Thyroid gland (tissue), 4 donors: Measurements from ENCODE around the gene MIER3. TPM values are rescaled to one million over a fixed set of nuclear protein-coding genes. Genes with fewer than 3 reads are reported as not detected.
"Not testable (repeated sequence)": the region's sequence is repeated elsewhere in the genome, so short reads cannot be mapped to it uniquely, and the experiment has no call there.

Experiments used
- DNase-seq, 2 donors: peaks; one replicate each; pipeline ENCODE4 v3.0.0-alpha.2; 2019
- H3K27ac ChIP-seq, 3 donors: fragments of 200-600 bp; sonication (generic); 1 replicate in 2 of 3; 2 replicates in 1 of 3; pipeline ENCODE4 v1.5.1; 2016 to 2019; ENCODE audit warnings: mild to moderate bottlenecking in 1 of 3, moderate library complexity in 1 of 3
- H3K27me3 ChIP-seq: fragments of 200-600 bp; sonication (generic); one replicate; pipeline ENCODE4 v1.5.1; 2019
- H3K36me3 ChIP-seq, 2 donors: fragments of 200-600 bp; sonication (generic); one replicate each; pipeline ENCODE4 v1.5.1; 2016 to 2019
- H3K4me1 ChIP-seq, 2 donors: fragments of 200-600 bp; sonication (generic); one replicate each; pipeline ENCODE4 v1.5.1; 2017 to 2019
- H3K4me3 ChIP-seq, 3 donors: fragments of 200-600 bp; sonication (generic); replicated peaks in 1 of 3; 1 replicate in 2 of 3; 2 replicates in 1 of 3; pipeline ENCODE4 v1.5.1; 2016; ENCODE audit warnings: mild to moderate bottlenecking in 1 of 3
- H3K9me3 ChIP-seq: fragments of 200-600 bp; sonication (generic); one replicate; pipeline ENCODE4 v1.5.1; 2017
- POLR2A ChIP-seq, 2 donors: fragments of 450-650 bp; IDR thresholded peaks; one replicate each; pipeline ENCODE4 v1.6.1; 2017; ENCODE audit warnings: antibody characterized with exemption in 2 of 2, mild to moderate bottlenecking in 2 of 2, moderate library complexity in 1 of 2
- WGBS, 2 donors: methylation state at CpG; one replicate each; pipeline ENCODE4 v1.1.5; 2017; 5-methylcytosine and 5-hydroxymethylcytosine counted together
- intact Hi-C: fragments of 100-400 bp; cut with DNase I; formaldehyde crosslinking; loops from one replicate; pipeline ENCODE4 v1.15.1; 2023
- total RNA-seq, 4 donors: library from RNA; depleted of rRNA; stranded (reverse); fragments of >200 nt; gene quantifications; one replicate each; pipeline ENCODE4 v1.2.3, GENCODE V29; 2016
- TF ChIP-seq, protein P1 (sequence below), 6 experiments: fragments of 200-600 bp in 3 of 6; fragments of 450-650 bp in 3 of 6; sonication (generic) in 3 of 6; IDR thresholded peaks; one replicate each; pipeline ENCODE4 v1.5.1; 2016 to 2019; ENCODE audit warnings: antibody characterized with exemption in 6 of 6, mild to moderate bottlenecking in 2 of 6, inconsistent platforms in 1 of 6, moderate library complexity in 1 of 6

MIER3 gene
- total RNA-seq, 4 donors from 2014 or later, result 24.7 to 54.9 (median 29.7) TPM

DNA sequence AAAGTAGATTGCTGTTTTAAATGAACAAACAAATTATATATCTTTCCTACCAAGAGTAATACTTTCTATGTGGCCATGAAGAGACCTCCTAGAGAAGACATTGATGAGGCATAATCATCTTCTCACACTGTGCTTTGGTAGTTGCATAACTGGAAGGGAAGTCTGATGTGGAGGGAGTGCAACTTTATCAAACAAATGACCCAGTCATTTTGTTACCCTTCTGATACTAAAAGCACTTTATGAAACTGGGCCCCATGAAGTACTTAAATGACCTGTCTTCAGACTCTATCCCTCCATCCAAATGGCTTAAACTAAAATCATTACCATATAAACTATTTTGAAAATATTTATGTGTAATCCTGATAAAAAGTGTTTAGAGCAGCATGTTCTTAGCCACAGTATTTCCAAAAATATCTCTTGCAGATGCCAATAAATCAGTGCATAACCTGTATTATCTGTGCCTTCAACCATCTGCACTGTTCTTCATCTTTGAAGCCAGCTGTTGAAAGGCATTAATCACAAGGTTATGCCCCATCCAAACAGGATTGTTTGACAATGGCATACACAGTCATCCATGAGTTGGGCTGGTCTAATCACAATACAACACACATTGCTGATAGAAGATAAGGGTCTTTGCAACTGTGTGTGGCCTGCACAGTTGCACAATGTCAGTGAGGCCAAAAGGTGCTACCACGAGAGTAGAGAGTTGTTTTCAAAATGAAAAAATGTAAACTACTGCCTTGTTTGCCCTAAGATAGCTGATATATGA is 31.9 kb upstream of the MIER3 start:
- intact Hi-C loops, result no loop called here

DNA sequence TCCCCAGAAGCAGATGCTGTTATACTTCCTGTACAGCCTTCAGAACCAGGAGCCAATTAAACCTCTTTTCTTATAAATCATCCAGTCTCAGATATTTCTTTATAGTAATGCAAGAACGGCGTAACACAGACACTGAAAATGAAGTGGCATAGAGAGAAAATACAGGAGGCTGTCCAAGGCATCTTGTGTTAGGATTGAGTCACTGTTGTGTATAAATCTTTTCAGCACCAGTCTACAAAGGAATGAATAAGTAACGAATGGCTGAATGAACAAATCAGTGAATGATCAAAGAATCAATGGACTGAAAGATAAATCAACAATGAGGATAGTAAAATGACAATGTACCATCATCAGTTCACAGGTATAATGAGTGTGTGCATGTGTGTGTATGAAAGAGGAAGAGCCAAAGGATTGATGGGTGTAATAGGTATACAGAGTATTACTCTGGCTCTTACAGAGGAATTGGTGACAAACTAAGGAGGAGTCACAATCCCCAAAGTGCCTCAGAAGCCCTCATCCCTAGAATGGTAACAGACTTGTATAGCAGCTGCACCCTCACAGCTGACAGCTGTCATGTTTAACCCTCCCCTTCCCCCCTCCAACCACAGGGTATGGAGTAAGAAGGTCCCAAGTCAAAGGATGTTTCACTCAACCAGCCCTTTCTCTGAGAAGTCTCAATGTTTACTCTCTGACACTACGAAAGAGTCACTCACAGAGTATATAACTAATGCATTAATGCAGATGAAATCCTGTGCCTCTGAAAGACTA is 29.8 kb upstream of the MIER3 start:
- no peaks in the 10 kb centered on the region for H3K27me3 ChIP-seq
- WGBS, 2 donors, result 87 to 89% methylated on average over 4 of the region's 4 CpGs
- no peak overlapping the region for H3K27ac ChIP-seq

More for the DNA sequence above, 31.9 kb upstream of the MIER3 start:
- Histone ChIP-seq H3K4me3 (no peak overlapping the region), H3K4me1 (no peaks in the 10 kb centered on the region), H3K9me3 (no peaks in the 10 kb centered on the region), H3K36me3 (no peaks in the 10 kb centered on the region), H3K27me3 (no peaks in the 10 kb centered on the region), H3K27ac (no peak overlapping the region)
- TF ChIP-seq, protein P1, sequence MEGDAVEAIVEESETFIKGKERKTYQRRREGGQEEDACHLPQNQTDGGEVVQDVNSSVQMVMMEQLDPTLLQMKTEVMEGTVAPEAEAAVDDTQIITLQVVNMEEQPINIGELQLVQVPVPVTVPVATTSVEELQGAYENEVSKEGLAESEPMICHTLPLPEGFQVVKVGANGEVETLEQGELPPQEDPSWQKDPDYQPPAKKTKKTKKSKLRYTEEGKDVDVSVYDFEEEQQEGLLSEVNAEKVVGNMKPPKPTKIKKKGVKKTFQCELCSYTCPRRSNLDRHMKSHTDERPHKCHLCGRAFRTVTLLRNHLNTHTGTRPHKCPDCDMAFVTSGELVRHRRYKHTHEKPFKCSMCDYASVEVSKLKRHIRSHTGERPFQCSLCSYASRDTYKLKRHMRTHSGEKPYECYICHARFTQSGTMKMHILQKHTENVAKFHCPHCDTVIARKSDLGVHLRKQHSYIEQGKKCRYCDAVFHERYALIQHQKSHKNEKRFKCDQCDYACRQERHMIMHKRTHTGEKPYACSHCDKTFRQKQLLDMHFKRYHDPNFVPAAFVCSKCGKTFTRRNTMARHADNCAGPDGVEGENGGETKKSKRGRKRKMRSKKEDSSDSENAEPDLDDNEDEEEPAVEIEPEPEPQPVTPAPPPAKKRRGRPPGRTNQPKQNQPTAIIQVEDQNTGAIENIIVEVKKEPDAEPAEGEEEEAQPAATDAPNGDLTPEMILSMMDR (IDR thresholded peaks at IDR 0.05), result no peak
- no peak for TF ChIP-seq POLR2A (IDR thresholded peaks at IDR 0.05)
- WGBS, 2 donors, result 87 to 93% methylated on average over 1 of the region's 1 CpG
- no peak for DNase-seq

DNA sequence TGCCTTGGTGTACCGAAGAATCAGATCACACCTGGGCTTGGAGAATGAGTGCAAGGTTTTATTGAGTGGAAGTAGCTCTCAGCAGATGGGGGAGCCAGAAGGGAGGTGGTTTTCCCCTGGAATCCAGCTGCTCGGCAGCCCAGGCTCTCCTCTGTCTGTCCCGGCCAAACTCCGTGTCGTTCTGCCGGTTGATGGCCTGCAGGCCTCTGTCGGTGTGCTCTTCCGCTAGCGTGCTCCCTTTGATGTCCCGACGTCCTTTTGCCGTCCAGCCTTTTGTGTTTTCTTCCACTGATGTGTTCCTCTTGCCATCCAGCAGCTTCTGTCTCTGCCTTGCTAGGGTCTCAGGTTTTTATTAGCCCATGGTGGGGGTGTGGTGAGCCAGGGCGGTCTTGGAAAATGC is 28.0 kb upstream of the MIER3 start:
- Histone ChIP-seq H3K9me3 (no peaks in the 10 kb centered on the region), H3K36me3 (no peaks in the 10 kb centered on the region), H3K4me1 (no peaks in the 10 kb centered on the region), H3K27me3 (no peaks in the 10 kb centered on the region), H3K4me3 (no peak overlapping the region), H3K27ac (no peak overlapping the region)
- intact Hi-C loops, result no loop called here
- no peak for TF ChIP-seq POLR2A (IDR thresholded peaks at IDR 0.05)
- TF ChIP-seq, protein P1 (IDR thresholded peaks at IDR 0.05), result no peak
- no peak for DNase-seq
- WGBS, 2 donors, result 89 to 92% methylated on average over 13 of the region's 13 CpGs

More for the DNA sequence above, 29.8 kb upstream of the MIER3 start:
- H3K4me1 ChIP-seq, result no peaks in the 10 kb centered on the region
- TF ChIP-seq POLR2A (IDR thresholded peaks at IDR 0.05), result no peak
- TF ChIP-seq, protein P1 (IDR thresholded peaks at IDR 0.05), result no peak
- H3K9me3 ChIP-seq, result no peaks in the 10 kb centered on the region
- intact Hi-C loops, result no loop called here
- H3K36me3 ChIP-seq, result no peaks in the 10 kb centered on the region
- no peak for DNase-seq
- H3K4me3 ChIP-seq, result no peak overlapping the region

DNA sequence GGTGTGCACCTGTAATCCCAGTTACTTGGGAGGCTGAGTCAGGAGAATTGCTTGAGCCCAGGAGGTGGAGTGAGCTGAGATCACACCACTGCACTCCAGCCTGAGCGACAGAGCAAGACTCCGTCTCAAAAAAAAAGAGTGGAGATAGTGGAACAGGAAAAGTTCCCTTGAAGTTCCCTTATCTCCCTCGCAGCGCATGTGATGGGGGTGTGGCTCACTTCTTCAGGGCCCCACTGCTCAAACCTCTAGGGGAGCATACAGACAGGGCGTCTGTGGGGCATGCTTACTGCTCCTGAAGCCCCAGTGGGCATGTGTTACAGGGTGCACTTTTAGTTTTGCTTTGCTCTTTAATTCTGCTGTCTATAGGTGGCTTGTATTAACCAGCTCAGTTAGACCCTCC is 27.6 kb upstream of the MIER3 start:
- WGBS, 2 donors, result 83 to 86% methylated on average over 3 to 5 of the region's 5 CpGs

DNA sequence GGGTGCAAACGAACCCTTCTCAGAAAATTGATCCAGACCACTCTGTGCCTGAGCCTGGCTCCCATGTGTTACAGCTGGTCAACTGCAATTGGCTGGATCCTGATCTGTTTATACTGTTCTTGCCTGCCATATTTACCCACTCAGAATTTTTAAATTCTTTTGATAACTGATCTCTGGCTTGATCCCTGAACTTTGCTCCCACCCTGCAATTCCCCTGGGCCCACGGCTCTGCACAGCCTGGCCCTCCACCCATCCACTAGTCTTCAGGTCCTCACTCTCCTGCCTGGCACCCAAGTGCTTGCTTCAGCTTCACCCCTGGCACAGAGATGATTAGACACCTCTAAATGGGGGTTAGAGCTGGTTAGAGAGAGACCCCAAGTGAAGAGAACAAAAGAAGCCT is 25.9 kb upstream of the MIER3 start:
- Histone ChIP-seq H3K27me3 (no peaks in the 10 kb centered on the region), H3K9me3 (no peaks in the 10 kb centered on the region), H3K4me1 (no peaks in the 10 kb centered on the region), H3K4me3 (no peak overlapping the region), H3K36me3 (no peaks in the 10 kb centered on the region), H3K27ac (no peak overlapping the region)
- DNase-seq, result no peak
- 70 to 80% methylated on average over 2 of the region's 2 CpGs for WGBS, 2 donors
- intact Hi-C loops, result no loop called here
- TF ChIP-seq, protein P1 (IDR thresholded peaks at IDR 0.05), result no peak
- TF ChIP-seq POLR2A (IDR thresholded peaks at IDR 0.05), result no peak

More for the DNA sequence above, 27.6 kb upstream of the MIER3 start:
- DNase-seq, H3K9me3 ChIP-seq, H3K4me1 ChIP-seq, H3K27me3 ChIP-seq, H3K27ac ChIP-seq, intact Hi-C loops, H3K4me3 ChIP-seq, H3K36me3 ChIP-seq: not testable (repeated sequence)
